ENCODE results near the gene POLA2. TPM values are rescaled to one million over a fixed set of nuclear protein-coding genes. Genes with fewer than 3 reads are reported as not detected.

The POLA2 gene
- total RNA-seq, 1 experiment from 2014 or later, result 37.7 TPM

GRCh38 chr11:65309006-65309405, 47.2 kb downstream of the POLA2 start:
- Histone ChIP-seq H3K23ac (ENCODE audit: insufficient read length, low read depth, low read length) (no peak overlapping the region), H2BK5ac (ENCODE audit: insufficient read length, low read length) (no peak overlapping the region), H3K18ac (ENCODE audit: insufficient read length, low read depth, low read length) (no peak overlapping the region), H3K14ac (ENCODE audit: insufficient read depth, low read length) (no peak overlapping the region), H3K27me3 (ENCODE audit: insufficient read depth, low read length) (no peaks in the 10 kb centered on the region; the same call in 1 of the 2 replicates), H2BK120ac (ENCODE audit: low read depth, low read length, poor library complexity, severe bottlenecking) (no peak overlapping the region), H3T11ph (ENCODE audit: low read length) (no peak overlapping the region), H3K4ac (ENCODE audit: low read depth, low read length) (no peak overlapping the region), H3K9ac (ENCODE audit: extremely low read depth, insufficient read length, low read length) (no peak overlapping the region), H4K5ac (ENCODE audit: insufficient read length, low read depth, low read length) (no peak overlapping the region), H4K20me1 (ENCODE audit: control insufficient read depth, insufficient read depth, insufficient read length) (no peaks in the 10 kb centered on the region), H3K79me1 (ENCODE audit: insufficient read depth, low read depth, low read length, poor library complexity, severe bottlenecking) (no peaks in the 10 kb centered on the region), H3K23me2 (ENCODE audit: insufficient read length, low read depth, low read length, poor library complexity, severe bottlenecking) (no peaks in the 10 kb centered on the region), H3K4me2 (ENCODE audit: insufficient read depth, insufficient read length, low read length) (no peak overlapping the region), H3K27ac (ENCODE audit: insufficient read length, low read depth, low read length) (no peak overlapping the region), H3K79me2 (ENCODE audit: insufficient read depth, low read length) (no peaks in the 10 kb centered on the region), H4K8ac (replicated peaks; ENCODE audit: insufficient read length, low read depth, low read length) (no peak overlapping the region), H2BK15ac (ENCODE audit: low read depth, low read length) (no peak overlapping the region), H2AFZ (ENCODE audit: low read length) (no peak overlapping the region), H4K91ac (ENCODE audit: insufficient read length, low read depth, low read length) (no peak overlapping the region), H2BK12ac (ENCODE audit: insufficient read length, low read depth, low read length) (no peak overlapping the region), H3K9me3 (ENCODE audit: control insufficient read depth, low read depth, low read length) (no peaks in the 10 kb centered on the region), H3K4me1 (ENCODE audit: insufficient read depth, low read length) (no peaks in the 10 kb centered on the region), H2AK5ac (ENCODE audit: insufficient read length, low read length) (no peak overlapping the region), H2BK20ac (ENCODE audit: low read depth, low read length, poor library complexity, severe bottlenecking) (no peak overlapping the region), H3K56ac (ENCODE audit: insufficient read length, low read depth, low read length) (no peak overlapping the region)
- H3K36me3 Mint-ChIP-seq (ENCODE audit: insufficient read depth in 1 of 3, low read depth in 3 of 3), result peaks cover 10 to 13% (median 10%) of the 10 kb centered on the region in 3 experiments; a peak in 6 of 7 replicates
- H3K4me1 Mint-ChIP-seq, result peaks cover 9 to 18% of the 10 kb centered on the region in 2 experiments
- H3K27me3 Mint-ChIP-seq (ENCODE audit: low read depth), result peaks cover 51% of the 10 kb centered on the region
- no peaks in the 10 kb centered on the region for H3K9me3 Mint-ChIP-seq
- no peak for TF ChIP-seq CTCF (conservative IDR thresholded peaks at IDR 0.05)
- H3K27ac Mint-ChIP-seq, result peak overlapping the region in 1 of 3 experiments; percentile 31; a peak in 1 of 7 replicates
- WGBS (ENCODE audit: extremely low coverage, insufficient read length, low lambda C conversion rate), result no CpG with 5 or more reads among the region's 5 CpGs
- H3K4me3 Mint-ChIP-seq, result no peak overlapping the region
- no peak for DNase-seq

Data from H9 (cell line).